Measurements from ENCODE around the gene SLC6A3.

Gene SLC6A3

DNA sequence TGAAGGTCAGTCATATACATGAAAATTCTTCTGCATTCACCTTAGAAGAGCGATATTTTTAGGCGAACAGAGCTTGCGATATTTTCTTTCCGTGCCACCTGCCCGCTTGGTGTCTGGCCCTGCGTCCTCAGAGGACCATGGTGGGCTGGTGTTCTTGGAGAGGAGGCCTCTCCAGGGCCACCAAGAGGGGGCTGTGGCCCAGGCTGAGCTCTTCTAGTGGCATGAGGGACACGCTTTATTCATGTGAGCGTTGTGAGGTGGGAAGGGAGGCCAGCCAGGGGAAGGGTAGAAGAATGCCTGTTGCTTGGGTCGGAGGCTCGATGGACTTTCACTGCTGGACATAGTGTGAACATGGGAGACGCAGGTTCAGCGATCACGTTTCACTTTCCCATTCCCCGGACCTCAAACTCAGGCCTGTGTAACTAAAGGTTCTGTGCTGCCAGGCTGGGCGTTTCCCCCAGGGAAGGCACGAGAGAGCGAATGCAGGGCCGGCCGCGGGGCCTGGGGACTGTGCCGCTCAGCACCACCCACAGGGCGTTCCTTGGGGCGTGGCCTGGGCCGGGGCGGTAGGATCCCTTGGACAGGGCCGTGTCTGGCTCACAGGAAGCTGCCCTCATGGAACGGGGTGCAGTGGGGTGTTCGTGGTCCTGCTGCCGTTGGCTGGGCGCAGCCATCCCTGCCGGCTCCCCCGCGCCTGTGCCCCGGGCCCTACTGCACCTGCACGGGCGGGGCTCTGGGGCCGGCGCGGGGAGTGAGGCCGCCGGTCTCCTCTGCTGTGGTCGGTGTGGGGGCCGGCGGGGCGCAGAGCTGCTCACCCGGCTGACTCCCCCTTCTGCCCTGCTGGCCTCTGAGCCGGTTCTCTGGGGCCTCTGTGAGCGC lies 59.6 kb downstream of the SLC6A3 start:
- Histone ChIP-seq H3K4me2 (ENCODE audit: low read depth, low read length, poor library complexity, severe bottlenecking) (peak overlapping the region; percentile 84), H3K9ac (ENCODE audit: low read depth, low read length, poor library complexity, severe bottlenecking) (peak overlapping the region; percentile 66), H3K27me3 (ENCODE audit: insufficient read depth, low read length, poor library complexity, severe bottlenecking) (no peaks in the 10 kb centered on the region), H3K36me3 (ENCODE audit: insufficient read depth, low read length) (no peaks in the 10 kb centered on the region), H3F3A (ENCODE audit: low read depth) (no peaks in the 10 kb centered on the region), H2AFZ (ENCODE audit: low read length) (peak overlapping the region; percentile 92), H3K9me2 (replicated peaks; ENCODE audit: low read depth, low read length) (no peaks in the 10 kb centered on the region), H3K4me3 (ENCODE audit: low read length, poor library complexity, severe bottlenecking) (peak overlapping the region; percentile 77), H4K20me1 (ENCODE audit: insufficient read depth, low read length, poor library complexity, severe bottlenecking) (no peaks in the 10 kb centered on the region), H3K4me1 (ENCODE audit: insufficient read depth, low read length, poor library complexity, severe bottlenecking) (peaks cover 13% of the 10 kb centered on the region), H3K79me2 (ENCODE audit: insufficient read depth, low read length) (no peaks in the 10 kb centered on the region), H3K9me3 (ENCODE audit: insufficient read depth, low read depth, low read length) (no peaks in the 10 kb centered on the region)
- TF ChIP-seq EZH2phosphoT487 (IDR thresholded peaks at IDR 0.05; ENCODE audit: borderline replicate concordance) = no peak

- Histone ChIP-seq H3K4me2 (ENCODE audit: low read depth, low read length, poor library complexity, severe bottlenecking) (no peak overlapping the region), H3K36me3 (ENCODE audit: insufficient read depth, low read length) (no peaks in the 10 kb centered on the region), H3K4me1 (ENCODE audit: insufficient read depth, low read length, poor library complexity, severe bottlenecking) (peaks cover 13% of the 10 kb centered on the region), H3K9me3 (ENCODE audit: insufficient read depth, low read depth, low read length) (no peaks in the 10 kb centered on the region), H3K4me3 (ENCODE audit: low read length, poor library complexity, severe bottlenecking) (no peak overlapping the region), H3K79me2 (ENCODE audit: insufficient read depth, low read length) (no peaks in the 10 kb centered on the region), H3F3A (ENCODE audit: low read depth) (no peaks in the 10 kb centered on the region), H2AFZ (ENCODE audit: low read length) (no peak overlapping the region), H3K27me3 (ENCODE audit: insufficient read depth, low read length, poor library complexity, severe bottlenecking) (no peaks in the 10 kb centered on the region), H4K20me1 (ENCODE audit: insufficient read depth, low read length, poor library complexity, severe bottlenecking) (no peaks in the 10 kb centered on the region), H3K9ac (ENCODE audit: low read depth, low read length, poor library complexity, severe bottlenecking) (no peak overlapping the region), H3K9me2 (replicated peaks; ENCODE audit: low read depth, low read length) (no peaks in the 10 kb centered on the region)
- TF ChIP-seq EZH2phosphoT487 (IDR thresholded peaks at IDR 0.05; ENCODE audit: borderline replicate concordance) = no peak
- TF ChIP-seq, protein P1, sequence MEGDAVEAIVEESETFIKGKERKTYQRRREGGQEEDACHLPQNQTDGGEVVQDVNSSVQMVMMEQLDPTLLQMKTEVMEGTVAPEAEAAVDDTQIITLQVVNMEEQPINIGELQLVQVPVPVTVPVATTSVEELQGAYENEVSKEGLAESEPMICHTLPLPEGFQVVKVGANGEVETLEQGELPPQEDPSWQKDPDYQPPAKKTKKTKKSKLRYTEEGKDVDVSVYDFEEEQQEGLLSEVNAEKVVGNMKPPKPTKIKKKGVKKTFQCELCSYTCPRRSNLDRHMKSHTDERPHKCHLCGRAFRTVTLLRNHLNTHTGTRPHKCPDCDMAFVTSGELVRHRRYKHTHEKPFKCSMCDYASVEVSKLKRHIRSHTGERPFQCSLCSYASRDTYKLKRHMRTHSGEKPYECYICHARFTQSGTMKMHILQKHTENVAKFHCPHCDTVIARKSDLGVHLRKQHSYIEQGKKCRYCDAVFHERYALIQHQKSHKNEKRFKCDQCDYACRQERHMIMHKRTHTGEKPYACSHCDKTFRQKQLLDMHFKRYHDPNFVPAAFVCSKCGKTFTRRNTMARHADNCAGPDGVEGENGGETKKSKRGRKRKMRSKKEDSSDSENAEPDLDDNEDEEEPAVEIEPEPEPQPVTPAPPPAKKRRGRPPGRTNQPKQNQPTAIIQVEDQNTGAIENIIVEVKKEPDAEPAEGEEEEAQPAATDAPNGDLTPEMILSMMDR (conservative IDR thresholded peaks at IDR 0.05; ENCODE audit: low read length) = no peak
Observed at GRCh38 chr5:1384521-1384920, 60.7 kb downstream of the SLC6A3 start.

DNA sequence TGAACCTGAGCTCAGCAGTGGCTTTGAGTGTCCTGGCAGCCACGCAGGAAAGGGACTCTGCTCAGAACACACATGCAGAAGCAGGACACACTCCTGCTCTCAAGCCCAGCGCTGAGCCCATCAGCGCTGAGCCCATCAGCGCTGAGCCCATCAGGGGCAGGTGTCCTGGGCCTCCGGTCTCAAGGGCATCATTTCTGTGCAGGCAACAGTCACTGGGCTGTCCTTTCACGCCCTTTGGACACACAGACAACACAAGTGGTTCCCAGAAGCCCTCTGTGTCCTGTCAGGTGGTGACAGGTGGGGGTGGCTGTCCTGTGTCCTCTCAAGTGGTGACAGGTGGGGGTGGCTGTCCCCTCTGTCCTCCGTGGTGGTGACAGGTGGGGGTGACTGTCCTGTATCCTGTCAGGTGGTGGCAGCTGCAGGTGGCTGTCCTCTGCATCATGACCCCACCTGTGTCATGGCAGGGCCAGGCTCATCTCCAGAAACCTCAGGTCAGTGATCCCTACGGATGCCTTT lies 61.3 kb downstream of the SLC6A3 start:
- Histone ChIP-seq H3K27me3 (ENCODE audit: insufficient read depth, low read length, poor library complexity, severe bottlenecking) (no peaks in the 10 kb centered on the region), H3K4me3 (ENCODE audit: low read length, poor library complexity, severe bottlenecking) (no peak overlapping the region), H3K4me2 (ENCODE audit: low read depth, low read length, poor library complexity, severe bottlenecking) (no peak overlapping the region), H3K4me1 (ENCODE audit: insufficient read depth, low read length, poor library complexity, severe bottlenecking) (peaks cover 13% of the 10 kb centered on the region), H3K9ac (ENCODE audit: low read depth, low read length, poor library complexity, severe bottlenecking) (no peak overlapping the region), H3F3A (ENCODE audit: low read depth) (no peaks in the 10 kb centered on the region), H4K20me1 (ENCODE audit: insufficient read depth, low read length, poor library complexity, severe bottlenecking) (no peaks in the 10 kb centered on the region), H3K79me2 (ENCODE audit: insufficient read depth, low read length) (no peaks in the 10 kb centered on the region), H3K9me3 (ENCODE audit: insufficient read depth, low read depth, low read length) (no peaks in the 10 kb centered on the region), H3K36me3 (ENCODE audit: insufficient read depth, low read length) (no peaks in the 10 kb centered on the region), H3K9me2 (replicated peaks; ENCODE audit: low read depth, low read length) (no peaks in the 10 kb centered on the region), H2AFZ (ENCODE audit: low read length) (no peak overlapping the region)
- TF ChIP-seq, protein P1 (conservative IDR thresholded peaks at IDR 0.05; ENCODE audit: low read length) = no peak
- TF ChIP-seq EZH2phosphoT487 (IDR thresholded peaks at IDR 0.05; ENCODE audit: borderline replicate concordance) = no peak
